ENCODE measurements around the gene IZUMO3.

Gene IZUMO3

DNA sequence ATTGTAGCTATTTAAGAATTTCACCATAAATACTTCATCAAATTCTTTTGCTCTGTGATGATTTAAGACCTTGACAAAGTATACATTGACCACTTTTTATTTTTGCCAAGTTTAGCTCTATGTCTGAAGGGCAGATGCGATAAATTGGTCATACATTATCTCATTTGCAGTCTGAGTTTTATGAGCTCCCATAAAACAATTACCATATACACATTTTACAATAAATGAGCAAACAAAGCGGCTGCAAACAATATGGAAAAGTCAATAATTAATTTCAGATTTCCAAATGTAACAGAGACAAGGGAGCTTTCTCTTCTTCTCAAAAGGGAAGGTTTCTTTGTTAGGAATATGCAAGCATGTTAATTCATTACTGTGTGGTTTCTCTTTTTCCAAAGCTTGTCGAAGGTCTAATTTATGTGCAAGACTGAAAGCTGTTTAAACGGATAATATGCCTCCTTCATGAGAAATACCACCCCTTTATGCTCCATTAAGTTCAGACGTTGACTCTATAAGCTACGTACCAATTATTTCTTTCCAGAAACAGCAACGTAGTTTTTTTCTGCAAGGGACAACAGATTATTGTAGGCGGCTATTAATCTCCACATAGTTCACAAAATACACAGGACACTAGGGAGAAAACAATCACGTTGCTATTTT lies 7.0 kb upstream of the IZUMO3 start:
- H3K4me1 ChIP-seq (ENCODE audit: control insufficient read depth in 1 of 2, insufficient read depth in 2 of 2, low read length in 2 of 2), result no peaks in the 10 kb centered on the region
- peaks cover 0 to 8% of the 10 kb centered on the region in 2 donors for H3K9me3 ChIP-seq (ENCODE audit: control insufficient read depth in 1 of 2, low read length in 2 of 2)
- H3K27ac ChIP-seq (ENCODE audit: low read depth, low read length), result no peak overlapping the region
- H3K27me3 ChIP-seq (ENCODE audit: control insufficient read depth in 1 of 2, insufficient read depth in 2 of 2, low read length in 2 of 2), result no peaks in the 10 kb centered on the region
- H3K36me3 ChIP-seq (ENCODE audit: control insufficient read depth in 1 of 2, insufficient read depth in 2 of 2, low read length in 2 of 2), result no peaks in the 10 kb centered on the region
- H3K4me3 ChIP-seq (ENCODE audit: low read depth in 1 of 2, low read length in 2 of 2), result no peak overlapping the region
- H3K9ac ChIP-seq (ENCODE audit: low read depth in 1 of 2, low read length in 2 of 2), result no peak overlapping the region

DNA sequence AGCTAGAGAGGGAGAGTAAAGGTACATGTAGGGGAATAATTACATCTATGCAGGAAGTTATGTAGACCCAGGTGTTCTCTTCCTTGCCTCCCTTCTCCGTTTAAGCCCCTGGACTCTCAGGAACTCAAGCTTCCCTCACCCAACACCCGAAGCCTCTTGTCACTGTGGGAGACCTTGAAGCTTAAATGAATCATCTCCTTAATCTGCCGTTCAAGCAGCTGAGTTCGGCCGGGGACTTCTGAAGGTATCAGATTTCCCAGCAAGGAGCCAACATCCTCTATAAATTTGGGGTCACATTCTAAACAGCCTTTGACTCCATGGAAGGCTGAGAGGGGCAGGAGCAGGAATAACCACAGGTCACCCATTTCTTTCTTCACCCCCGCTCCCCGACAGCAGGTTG lies 412 bp downstream of the IZUMO3 start:
- Histone ChIP-seq H3K9me3 (ENCODE audit: control insufficient read depth in 1 of 2, low read length in 2 of 2) (peaks cover 0 to 14% of the 10 kb centered on the region in 2 donors), H3K36me3 (ENCODE audit: control insufficient read depth in 1 of 2, insufficient read depth in 2 of 2, low read length in 2 of 2) (no peaks in the 10 kb centered on the region), H3K9ac (ENCODE audit: low read depth in 1 of 2, low read length in 2 of 2) (no peak overlapping the region), H3K4me3 (ENCODE audit: low read depth in 1 of 2, low read length in 2 of 2) (no peak overlapping the region), H3K27me3 (ENCODE audit: control insufficient read depth in 1 of 2, insufficient read depth in 2 of 2, low read length in 2 of 2) (no peaks in the 10 kb centered on the region), H3K27ac (ENCODE audit: low read depth, low read length) (no peak overlapping the region), H3K4me1 (ENCODE audit: control insufficient read depth in 1 of 2, insufficient read depth in 2 of 2, low read length in 2 of 2) (no peaks in the 10 kb centered on the region)

DNA sequence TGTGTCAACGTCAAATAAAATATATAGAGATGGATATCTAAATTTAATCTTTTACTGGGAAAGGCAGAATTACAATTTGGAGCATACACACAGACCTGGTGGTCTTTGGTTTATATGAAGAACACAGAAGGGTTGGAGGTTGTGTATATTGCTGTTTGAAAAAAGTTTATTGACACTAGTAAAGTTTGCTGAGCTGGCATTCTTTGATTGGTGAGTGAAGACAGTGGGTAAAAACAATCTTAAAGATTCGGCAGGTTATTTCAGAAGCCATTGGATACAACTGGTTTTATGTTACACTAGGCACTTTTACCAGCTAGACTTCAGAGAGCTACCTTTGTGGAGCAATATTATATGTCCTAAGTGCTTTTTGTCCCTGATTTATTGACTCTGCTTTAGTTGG lies 27.2 kb downstream of the IZUMO3 start:
- Histone ChIP-seq H3K4me3 (ENCODE audit: low read depth in 1 of 2, low read length in 2 of 2) (no peak overlapping the region), H3K36me3 (ENCODE audit: control insufficient read depth in 1 of 2, insufficient read depth in 2 of 2, low read length in 2 of 2) (no peaks in the 10 kb centered on the region), H3K27me3 (ENCODE audit: control insufficient read depth in 1 of 2, insufficient read depth in 2 of 2, low read length in 2 of 2) (no peaks in the 10 kb centered on the region), H3K9ac (ENCODE audit: low read depth in 1 of 2, low read length in 2 of 2) (no peak overlapping the region), H3K27ac (ENCODE audit: low read depth, low read length) (no peak overlapping the region), H3K4me1 (ENCODE audit: control insufficient read depth in 1 of 2, insufficient read depth in 2 of 2, low read length in 2 of 2) (no peaks in the 10 kb centered on the region), H3K9me3 (ENCODE audit: control insufficient read depth in 1 of 2, low read length in 2 of 2) (peaks cover 7% of the 10 kb centered on the region in 2 donors)

DNA sequence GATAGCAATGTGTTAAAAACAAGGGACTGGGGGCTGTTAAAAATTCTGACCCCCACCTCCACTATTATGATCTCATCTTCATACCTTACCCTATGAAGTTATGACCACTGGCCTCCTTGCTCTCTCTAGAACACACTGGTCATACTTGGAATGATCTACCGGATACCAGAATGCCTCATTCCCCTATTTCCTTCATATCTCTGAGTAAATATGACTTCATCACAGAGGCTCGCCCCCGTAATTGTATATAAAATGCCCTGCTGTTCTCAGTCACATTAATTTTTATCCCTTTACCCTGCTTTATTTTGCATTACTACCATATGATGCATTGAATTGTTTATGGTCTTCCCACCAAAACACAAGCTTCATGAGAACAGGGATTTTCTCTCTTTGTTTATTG lies 29.2 kb downstream of the IZUMO3 start:
- no peaks in the 10 kb centered on the region for H3K4me1 ChIP-seq (ENCODE audit: control insufficient read depth in 1 of 2, insufficient read depth in 2 of 2, low read length in 2 of 2)
- H3K36me3 ChIP-seq (ENCODE audit: control insufficient read depth in 1 of 2, insufficient read depth in 2 of 2, low read length in 2 of 2), result no peaks in the 10 kb centered on the region
- H3K27ac ChIP-seq (ENCODE audit: low read depth, low read length), result no peak overlapping the region
- no peaks in the 10 kb centered on the region for H3K27me3 ChIP-seq (ENCODE audit: control insufficient read depth in 1 of 2, insufficient read depth in 2 of 2, low read length in 2 of 2)
- H3K4me3 ChIP-seq (ENCODE audit: low read depth in 1 of 2, low read length in 2 of 2), result no peak overlapping the region
- peaks cover 7 to 9% of the 10 kb centered on the region in 2 donors for H3K9me3 ChIP-seq (ENCODE audit: control insufficient read depth in 1 of 2, low read length in 2 of 2)
- no peak overlapping the region for H3K9ac ChIP-seq (ENCODE audit: low read depth in 1 of 2, low read length in 2 of 2)

DNA sequence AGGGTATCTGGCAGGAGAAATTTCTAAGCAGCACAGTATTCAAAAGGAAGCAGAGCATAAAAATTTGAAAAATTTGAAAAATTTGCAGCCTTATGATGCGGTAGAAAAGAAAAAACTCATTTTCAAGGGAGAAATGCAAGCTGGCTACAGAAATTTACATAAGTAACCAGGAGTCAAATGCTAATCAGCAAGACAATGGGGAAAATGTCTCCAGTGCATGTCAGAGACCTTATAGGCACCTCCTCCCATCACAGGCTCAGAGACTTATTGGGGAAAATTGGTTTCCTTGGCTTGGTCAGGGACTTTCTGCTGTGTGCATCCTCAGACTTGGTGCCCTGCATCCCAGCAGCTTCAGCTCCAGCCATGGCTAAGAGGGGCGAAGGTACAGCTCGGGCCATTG lies 35.8 kb downstream of the IZUMO3 start:
- Histone ChIP-seq H3K9me3 (ENCODE audit: control insufficient read depth in 1 of 2, low read length in 2 of 2) (peaks cover 10 to 16% of the 10 kb centered on the region in 2 donors), H3K36me3 (ENCODE audit: control insufficient read depth in 1 of 2, insufficient read depth in 2 of 2, low read length in 2 of 2) (no peaks in the 10 kb centered on the region)

DNA sequence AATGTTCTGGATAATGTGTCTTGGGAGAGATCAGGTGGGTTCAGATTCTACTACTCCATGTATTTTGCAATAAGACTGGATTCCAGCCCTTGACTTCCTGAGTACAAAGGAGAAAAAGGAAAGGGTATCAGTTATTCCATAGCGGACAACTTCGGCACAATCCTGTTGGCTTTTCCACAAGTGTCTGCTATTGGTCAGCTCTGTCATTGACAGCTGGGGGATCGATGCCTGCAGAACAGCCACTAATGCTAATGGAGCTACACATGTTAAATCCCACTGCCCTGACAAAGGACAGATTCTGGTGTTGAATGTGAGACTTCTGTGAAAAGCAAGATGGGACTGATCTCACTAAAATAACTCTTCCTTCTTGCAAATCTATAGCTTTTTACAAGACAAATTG lies 41.2 kb downstream of the IZUMO3 start:
- H3K27ac ChIP-seq (ENCODE audit: low read depth, low read length), result no peak overlapping the region
- no peaks in the 10 kb centered on the region for H3K4me1 ChIP-seq (ENCODE audit: control insufficient read depth in 1 of 2, insufficient read depth in 2 of 2, low read length in 2 of 2)
- H3K36me3 ChIP-seq (ENCODE audit: control insufficient read depth in 1 of 2, insufficient read depth in 2 of 2, low read length in 2 of 2), result no peaks in the 10 kb centered on the region
- H3K9ac ChIP-seq (ENCODE audit: low read depth in 1 of 2, low read length in 2 of 2), result no peak overlapping the region
- H3K4me3 ChIP-seq (ENCODE audit: low read depth in 1 of 2, low read length in 2 of 2), result no peak overlapping the region
- no peaks in the 10 kb centered on the region for H3K27me3 ChIP-seq (ENCODE audit: control insufficient read depth in 1 of 2, insufficient read depth in 2 of 2, low read length in 2 of 2)
- peaks cover 0 to 9% of the 10 kb centered on the region in 2 donors for H3K9me3 ChIP-seq (ENCODE audit: control insufficient read depth in 1 of 2, low read length in 2 of 2)

More for the DNA sequence above, 35.8 kb downstream of the IZUMO3 start:
- Histone ChIP-seq H3K27me3 (ENCODE audit: control insufficient read depth in 1 of 2, insufficient read depth in 2 of 2, low read length in 2 of 2) (no peaks in the 10 kb centered on the region), H3K9ac (ENCODE audit: low read depth in 1 of 2, low read length in 2 of 2) (no peak overlapping the region), H3K4me3 (ENCODE audit: low read depth in 1 of 2, low read length in 2 of 2) (no peak overlapping the region), H3K27ac (ENCODE audit: low read depth, low read length) (no peak overlapping the region), H3K4me1 (ENCODE audit: control insufficient read depth in 1 of 2, insufficient read depth in 2 of 2, low read length in 2 of 2) (no peaks in the 10 kb centered on the region)

DNA sequence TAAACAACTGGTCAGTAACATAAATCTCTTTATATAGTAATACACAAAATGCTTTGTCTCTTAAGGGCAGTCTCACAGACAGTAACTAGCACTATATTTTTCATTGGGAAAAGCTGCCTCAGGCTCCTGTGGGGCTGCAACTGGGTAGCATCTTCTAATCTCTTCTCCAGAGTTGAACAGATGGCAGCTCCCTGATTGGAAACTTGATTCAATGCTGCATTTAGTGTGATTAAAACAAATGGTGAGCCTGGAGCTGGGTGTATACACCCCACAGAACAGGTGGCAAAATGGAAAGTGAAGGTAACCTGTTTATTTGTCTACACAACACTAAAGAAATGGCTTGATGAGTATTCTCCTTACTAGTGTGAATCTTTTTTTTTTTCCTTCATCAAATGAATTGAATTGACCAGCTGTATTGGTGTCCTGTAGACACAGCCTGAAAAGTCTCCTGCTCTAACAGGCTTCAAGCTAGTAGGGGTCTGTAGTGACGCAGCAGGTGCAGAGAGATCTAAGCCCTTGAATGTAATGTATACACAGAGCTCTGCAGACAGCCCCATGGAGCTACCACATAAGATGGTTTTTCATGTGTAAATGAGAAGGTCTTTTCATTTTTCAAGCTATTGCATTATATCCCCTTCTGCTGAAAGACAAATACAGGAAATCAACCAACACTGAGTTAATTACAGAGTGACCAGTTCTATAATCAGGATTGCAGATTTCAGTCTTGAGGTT lies 43.3 kb downstream of the IZUMO3 start:
- Histone ChIP-seq H3K9me3 (ENCODE audit: control insufficient read depth in 1 of 2, low read length in 2 of 2) (peaks cover 2 to 4% of the 10 kb centered on the region in 2 donors), H3K27ac (ENCODE audit: low read depth, low read length) (no peak overlapping the region), H3K36me3 (ENCODE audit: control insufficient read depth in 1 of 2, insufficient read depth in 2 of 2, low read length in 2 of 2) (no peaks in the 10 kb centered on the region), H3K27me3 (ENCODE audit: control insufficient read depth in 1 of 2, insufficient read depth in 2 of 2, low read length in 2 of 2) (no peaks in the 10 kb centered on the region), H3K9ac (ENCODE audit: low read depth in 1 of 2, low read length in 2 of 2) (no peak overlapping the region), H3K4me3 (ENCODE audit: low read depth in 1 of 2, low read length in 2 of 2) (no peak overlapping the region), H3K4me1 (ENCODE audit: control insufficient read depth in 1 of 2, insufficient read depth in 2 of 2, low read length in 2 of 2) (no peaks in the 10 kb centered on the region)

DNA sequence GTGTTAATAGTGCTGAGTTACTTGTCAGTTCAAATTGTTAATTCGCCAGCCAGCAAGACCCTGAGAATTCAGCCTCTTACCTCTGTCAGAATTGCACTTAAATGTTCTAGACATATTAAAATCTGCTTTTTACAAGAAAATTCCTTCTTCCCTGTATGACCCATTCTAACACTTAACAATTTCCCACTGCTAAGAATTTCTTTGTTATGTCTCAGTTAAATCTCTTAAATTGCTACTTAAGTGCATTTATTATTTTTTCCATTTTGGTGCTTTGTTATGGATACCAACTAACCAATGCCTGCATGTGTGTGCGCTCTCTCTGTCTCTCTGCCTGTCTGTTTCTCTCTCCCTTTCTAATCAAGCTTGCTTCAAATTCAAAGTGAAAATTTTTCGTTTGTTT lies 44.9 kb downstream of the IZUMO3 start:
- Histone ChIP-seq H3K4me3 (ENCODE audit: low read depth in 1 of 2, low read length in 2 of 2) (no peak overlapping the region), H3K9me3 (ENCODE audit: control insufficient read depth in 1 of 2, low read length in 2 of 2) (peaks cover 2 to 4% of the 10 kb centered on the region in 2 donors), H3K36me3 (ENCODE audit: control insufficient read depth in 1 of 2, insufficient read depth in 2 of 2, low read length in 2 of 2) (no peaks in the 10 kb centered on the region), H3K27me3 (ENCODE audit: control insufficient read depth in 1 of 2, insufficient read depth in 2 of 2, low read length in 2 of 2) (no peaks in the 10 kb centered on the region), H3K4me1 (ENCODE audit: control insufficient read depth in 1 of 2, insufficient read depth in 2 of 2, low read length in 2 of 2) (no peaks in the 10 kb centered on the region), H3K9ac (ENCODE audit: low read depth in 1 of 2, low read length in 2 of 2) (no peak overlapping the region), H3K27ac (ENCODE audit: low read depth, low read length) (no peak overlapping the region)

DNA sequence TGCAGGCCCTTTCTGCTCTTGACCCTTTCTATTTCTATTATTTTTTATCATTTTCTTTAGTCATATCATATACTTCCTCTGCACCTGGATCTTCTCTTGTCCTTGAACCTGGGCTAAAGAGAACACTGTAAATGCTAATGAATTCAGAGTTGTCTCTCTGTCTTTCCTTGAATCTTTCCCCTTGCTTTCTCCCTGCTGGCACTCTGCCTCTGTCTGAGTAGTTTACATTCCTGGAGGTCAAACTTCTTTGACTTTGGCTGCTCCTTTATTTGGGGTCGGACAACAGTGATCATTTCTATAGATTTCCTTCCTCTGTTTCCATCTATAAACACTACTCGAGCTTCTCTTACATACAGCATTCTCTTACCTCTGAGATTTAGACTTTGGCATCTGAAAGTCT lies 47.1 kb downstream of the IZUMO3 start:
- no peaks in the 10 kb centered on the region for H3K27me3 ChIP-seq (ENCODE audit: control insufficient read depth in 1 of 2, insufficient read depth in 2 of 2, low read length in 2 of 2)
- H3K36me3 ChIP-seq (ENCODE audit: control insufficient read depth in 1 of 2, insufficient read depth in 2 of 2, low read length in 2 of 2), result no peaks in the 10 kb centered on the region
- H3K9ac ChIP-seq (ENCODE audit: low read depth in 1 of 2, low read length in 2 of 2), result no peak overlapping the region
- H3K4me1 ChIP-seq (ENCODE audit: control insufficient read depth in 1 of 2, insufficient read depth in 2 of 2, low read length in 2 of 2), result no peaks in the 10 kb centered on the region
- no peak overlapping the region for H3K4me3 ChIP-seq (ENCODE audit: low read depth in 1 of 2, low read length in 2 of 2)
- H3K27ac ChIP-seq (ENCODE audit: low read depth, low read length), result no peak overlapping the region
- H3K9me3 ChIP-seq (ENCODE audit: control insufficient read depth in 1 of 2, low read length in 2 of 2), result peaks cover 0 to 2% of the 10 kb centered on the region in 2 donors

DNA sequence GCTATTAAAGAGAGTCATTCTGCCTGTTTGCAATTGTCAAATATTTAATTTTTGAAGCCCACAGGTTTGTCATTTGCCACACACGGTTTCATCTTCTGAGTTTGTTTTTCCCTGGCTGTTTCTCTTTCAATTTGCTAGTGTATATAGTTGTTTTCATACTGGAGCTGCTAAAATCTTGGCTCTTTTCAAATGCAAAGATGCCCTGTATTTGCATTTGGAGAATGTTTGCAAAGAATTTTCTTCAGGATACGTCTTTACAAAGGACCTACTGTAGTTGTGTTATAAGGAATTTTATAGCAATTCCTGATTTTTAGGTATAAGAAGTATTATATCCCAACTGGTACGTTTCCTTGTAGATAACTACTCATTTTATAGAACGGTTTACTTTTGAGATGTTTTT lies 48.0 kb downstream of the IZUMO3 start:
- H3K27me3 ChIP-seq (ENCODE audit: control insufficient read depth in 1 of 2, insufficient read depth in 2 of 2, low read length in 2 of 2), result no peaks in the 10 kb centered on the region
- no peak overlapping the region for H3K9ac ChIP-seq (ENCODE audit: low read depth in 1 of 2, low read length in 2 of 2)
- H3K4me3 ChIP-seq (ENCODE audit: low read depth in 1 of 2, low read length in 2 of 2), result no peak overlapping the region
- H3K9me3 ChIP-seq (ENCODE audit: control insufficient read depth in 1 of 2, low read length in 2 of 2), result peaks cover 0 to 2% of the 10 kb centered on the region in 2 donors
- no peaks in the 10 kb centered on the region for H3K36me3 ChIP-seq (ENCODE audit: control insufficient read depth in 1 of 2, insufficient read depth in 2 of 2, low read length in 2 of 2)
- H3K27ac ChIP-seq (ENCODE audit: low read depth, low read length), result no peak overlapping the region
- H3K4me1 ChIP-seq (ENCODE audit: control insufficient read depth in 1 of 2, insufficient read depth in 2 of 2, low read length in 2 of 2), result no peaks in the 10 kb centered on the region

Data from duodenal mucosa (tissue), 2 donors.